Activated naive CD4-positive, alpha-beta T cell (primary cell): Measurements from ENCODE around the gene CHSY3.

Experiments used
- DNase-seq, 4 experiments: peaks; one replicate each; lab custom pipeline; 2025; lab: John Stamatoyannopoulos, UW

The CHSY3 gene

GRCh38 chr5:130024006-130024405, 119.7 kb downstream of the CHSY3 start:
- no peak for DNase-seq

- DNase-seq, result no peak
Observed at GRCh38 chr5:130025511-130025910, 121.2 kb downstream of the CHSY3 start.

GRCh38 chr5:130032807-130033206, 128.5 kb downstream of the CHSY3 start:
- DNase-seq, result no peak

- DNase-seq, result no peak
Observed at GRCh38 chr5:130034566-130035210, 130.4 kb downstream of the CHSY3 start.

GRCh38 chr5:130035388-130035787, 131.1 kb downstream of the CHSY3 start:
- no peak for DNase-seq

- DNase-seq, result no peak
Observed at GRCh38 chr5:130037905-130038304, 133.6 kb downstream of the CHSY3 start.

- no peak for DNase-seq
Observed at GRCh38 chr5:130043834-130044233, 139.6 kb downstream of the CHSY3 start.

GRCh38 chr5:130045334-130045733, 141.1 kb downstream of the CHSY3 start:
- DNase-seq, result no peak

GRCh38 chr5:130050585-130050984, 146.3 kb downstream of the CHSY3 start:
- DNase-seq, result no peak

- DNase-seq, result no peak
Observed at GRCh38 chr5:130052752-130053151, 148.5 kb downstream of the CHSY3 start.

GRCh38 chr5:130055572-130055971, 151.3 kb downstream of the CHSY3 start:
- DNase-seq, result no peak

GRCh38 chr5:130061746-130062145, 157.5 kb downstream of the CHSY3 start:
- no peak for DNase-seq

- DNase-seq, result no peak
Observed at GRCh38 chr5:130063603-130064002, 159.3 kb downstream of the CHSY3 start.

- DNase-seq, result no peak
Observed at GRCh38 chr5:130064484-130064883, 160.2 kb downstream of the CHSY3 start.

GRCh38 chr5:130065617-130066016, 161.4 kb downstream of the CHSY3 start:
- DNase-seq, result no peak

- no peak for DNase-seq
Observed at GRCh38 chr5:130066644-130067043, 162.4 kb downstream of the CHSY3 start.

GRCh38 chr5:130067364-130067763, 163.1 kb downstream of the CHSY3 start:
- DNase-seq, result no peak

GRCh38 chr5:130068101-130068500, 163.8 kb downstream of the CHSY3 start:
- DNase-seq, result no peak

- DNase-seq, result no peak
Observed at GRCh38 chr5:130068988-130069387, 164.7 kb downstream of the CHSY3 start.

GRCh38 chr5:130074820-130075219, 170.6 kb downstream of the CHSY3 start:
- DNase-seq, result no peak

- no peak for DNase-seq
Observed at GRCh38 chr5:130077007-130077406, 172.7 kb downstream of the CHSY3 start.

- DNase-seq, result no peak
Observed at GRCh38 chr5:130078661-130079060, 174.4 kb downstream of the CHSY3 start.

- no peak for DNase-seq
Observed at GRCh38 chr5:130090569-130091270, 186.5 kb downstream of the CHSY3 start.

GRCh38 chr5:130092991-130093390, 188.7 kb downstream of the CHSY3 start:
- no peak for DNase-seq
